Caco-2 (cell line): Measurements from ENCODE around the gene PIWIL1. TPM values are rescaled to one million over a fixed set of nuclear protein-coding genes. Genes with fewer than 3 reads are reported as not detected.

Source experiments
- BruUV-seq: library from RNA; stranded (reverse); fragments of 400-500 nt; replicated peaks from 2 replicates; lab custom pipeline; 2021; lab: Mats Ljungman, UMichigan
- CTCF ChIA-PET: fragments of 300-600 bp; sonication (Branson Sonifier 250); formaldehyde crosslinking; loops from one replicate; lab custom pipeline; 2022; ENCODE audit warnings: antibody characterized with exemption; lab: Charles Lee
- POLR2A ChIA-PET: fragments of 300-600 bp; sonication (Branson Sonifier 250); formaldehyde crosslinking; loops from one replicate; lab custom pipeline; 2022; ENCODE audit warnings: antibody characterized with exemption; lab: Charles Lee
- DNase-seq, 2 experiments: peaks; one replicate each; pipeline versions ENCODE4 v3.0.0 to v3.0.0-alpha.2; 2020 to 2022
- H3K27me3 ChIP-seq: replicated peaks from 2 replicates; pipeline ENCODE4 v1.6.0; 2011; ENCODE audit warnings: low read length; ENCODE audit not compliant: control insufficient read depth, insufficient read depth
- H3K36me3 ChIP-seq: 2 replicates; pipeline ENCODE4 v1.5.1; 2011; ENCODE audit warnings: low read length; ENCODE audit not compliant: control insufficient read depth, insufficient read depth
- H3K4me1 ChIP-seq: fragments of 250-450 bp; sonication (Bioruptor Pico); 2 replicates; pipeline ENCODE4 v1.5.1; 2020; ENCODE audit warnings: mild to moderate bottlenecking
- H3K4me3 ChIP-seq: 2 replicates; pipeline ENCODE4 v1.5.1; 2011; ENCODE audit warnings: low read depth, mild to moderate bottlenecking, control low read depth, low read length
- H3K9me3 ChIP-seq: fragments of 250-450 bp; sonication (Bioruptor Pico); 2 replicates; pipeline ENCODE4 v1.5.1; 2020; ENCODE audit warnings: mild to moderate bottlenecking, moderate library complexity
- H3K27ac Mint-ChIP-seq: one replicate; pipeline ENCODE4 v1.8.0; 2022; ENCODE audit warnings: mixed read lengths; ENCODE audit not compliant: unreplicated experiment
- H3K27me3 Mint-ChIP-seq: one replicate; pipeline ENCODE4 v1.8.0; 2022; ENCODE audit warnings: mixed read lengths; ENCODE audit not compliant: insufficient read depth, unreplicated experiment
- H3K36me3 Mint-ChIP-seq: one replicate; pipeline ENCODE4 v1.8.0; 2022; ENCODE audit warnings: mild to moderate bottlenecking, mixed read lengths; ENCODE audit not compliant: insufficient read depth, unreplicated experiment
- H3K4me1 Mint-ChIP-seq: one replicate; pipeline ENCODE4 v1.8.0; 2022; ENCODE audit warnings: low read depth, mixed read lengths; ENCODE audit not compliant: unreplicated experiment
- H3K4me3 Mint-ChIP-seq: one replicate; pipeline ENCODE4 v1.8.0; 2022; ENCODE audit warnings: mild to moderate bottlenecking, moderate library complexity, mixed read lengths; ENCODE audit not compliant: unreplicated experiment
- H3K9me3 Mint-ChIP-seq: one replicate; pipeline ENCODE4 v1.8.0; 2022; ENCODE audit warnings: mixed read lengths; ENCODE audit not compliant: unreplicated experiment
- intact Hi-C: fragments of 100-400 bp; cut with micrococcal nuclease; formaldehyde crosslinking; loops from one replicate; pipeline ENCODE4 v1.10.0; 2022; ENCODE audit not compliant: unreplicated experiment
- total RNA-seq: library from RNA; stranded (reverse); gene quantifications from 2 replicates; pipeline ENCODE4 v1.2.3, GENCODE V29; 2022
- TF ChIP-seq, protein P1 (sequence below), 2 experiments: fragments of 200-600 bp in 1 of 2; IDR thresholded peaks; 1 replicate in 1 of 2; 2 replicates in 1 of 2; pipeline versions ENCODE4 v1.5.1 to v1.8.0; 2011 to 2022; ENCODE audit warnings: antibody characterized with exemption in 1 of 2, control low read depth in 1 of 2, inconsistent platforms in 1 of 2, low read depth in 1 of 2, low read length in 1 of 2, mild to moderate bottlenecking in 1 of 2, moderate library complexity in 1 of 2; ENCODE audit not compliant: insufficient read depth in 1 of 2, severe bottlenecking in 1 of 2, unreplicated experiment in 1 of 2

PIWIL1 gene
- total RNA-seq, 1 experiment from 2014 or later, result 5.1 TPM

GRCh38 chr12:130342442-130342841 is 4.8 kb downstream of the PIWIL1 start:
- Histone ChIP-seq H3K4me3 (no peak overlapping the region), H3K9me3 (no peaks in the 10 kb centered on the region), H3K4me1 (peaks cover 14% of the 10 kb centered on the region), H3K36me3 (no peaks in the 10 kb centered on the region), H3K27me3 (no peaks in the 10 kb centered on the region)
- Mint-ChIP-seq H3K9me3 (peaks cover 12% of the 10 kb centered on the region), H3K27me3 (no peaks in the 10 kb centered on the region), H3K27ac (no peak overlapping the region), H3K4me1 (peaks cover 7% of the 10 kb centered on the region), H3K36me3 (peaks cover 4% of the 10 kb centered on the region), H3K4me3 (no peak overlapping the region)
- BruUV-seq, result no TSS peak
- DNase-seq, result no peak
- CTCF ChIA-PET, result no interaction called here
- TF ChIP-seq, protein P1, sequence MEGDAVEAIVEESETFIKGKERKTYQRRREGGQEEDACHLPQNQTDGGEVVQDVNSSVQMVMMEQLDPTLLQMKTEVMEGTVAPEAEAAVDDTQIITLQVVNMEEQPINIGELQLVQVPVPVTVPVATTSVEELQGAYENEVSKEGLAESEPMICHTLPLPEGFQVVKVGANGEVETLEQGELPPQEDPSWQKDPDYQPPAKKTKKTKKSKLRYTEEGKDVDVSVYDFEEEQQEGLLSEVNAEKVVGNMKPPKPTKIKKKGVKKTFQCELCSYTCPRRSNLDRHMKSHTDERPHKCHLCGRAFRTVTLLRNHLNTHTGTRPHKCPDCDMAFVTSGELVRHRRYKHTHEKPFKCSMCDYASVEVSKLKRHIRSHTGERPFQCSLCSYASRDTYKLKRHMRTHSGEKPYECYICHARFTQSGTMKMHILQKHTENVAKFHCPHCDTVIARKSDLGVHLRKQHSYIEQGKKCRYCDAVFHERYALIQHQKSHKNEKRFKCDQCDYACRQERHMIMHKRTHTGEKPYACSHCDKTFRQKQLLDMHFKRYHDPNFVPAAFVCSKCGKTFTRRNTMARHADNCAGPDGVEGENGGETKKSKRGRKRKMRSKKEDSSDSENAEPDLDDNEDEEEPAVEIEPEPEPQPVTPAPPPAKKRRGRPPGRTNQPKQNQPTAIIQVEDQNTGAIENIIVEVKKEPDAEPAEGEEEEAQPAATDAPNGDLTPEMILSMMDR (IDR thresholded peaks at IDR 0.05; ENCODE audit: insufficient read depth in 1 of 2, low read depth in 1 of 2, low read length in 1 of 2, severe bottlenecking in 1 of 2, unreplicated experiment in 1 of 2), result no peak
- POLR2A ChIA-PET, result no interaction called here
- intact Hi-C loops, result no loop called here

DNA sequence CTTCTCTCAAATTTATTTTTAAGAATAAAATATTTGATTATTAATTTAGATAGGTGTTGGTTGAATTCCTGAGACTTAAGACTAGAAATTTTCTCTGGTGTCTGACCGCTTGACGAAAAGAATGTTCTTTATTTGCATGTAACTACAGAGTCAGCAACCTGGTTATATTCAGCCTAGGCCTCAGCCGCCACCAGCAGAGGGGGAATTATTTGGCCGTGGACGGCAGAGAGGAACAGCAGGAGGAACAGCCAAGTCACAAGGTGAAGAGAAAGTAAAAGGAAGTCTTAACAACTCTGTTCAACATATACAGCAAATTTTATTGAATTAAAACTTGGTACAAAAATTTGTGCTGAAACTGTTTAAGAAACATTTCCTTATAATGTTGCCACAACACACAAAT is 5.2 kb downstream of the PIWIL1 start:
- intact Hi-C loops, result no loop called here
- Mint-ChIP-seq H3K27ac (no peak overlapping the region), H3K4me3 (no peak overlapping the region), H3K4me1 (peaks cover 7% of the 10 kb centered on the region), H3K27me3 (no peaks in the 10 kb centered on the region), H3K9me3 (peaks cover 12% of the 10 kb centered on the region), H3K36me3 (peaks cover 4% of the 10 kb centered on the region)
- peaks cover 14% of the 10 kb centered on the region for H3K4me1 ChIP-seq
- H3K36me3 ChIP-seq, result no peaks in the 10 kb centered on the region
- H3K9me3 ChIP-seq, result no peaks in the 10 kb centered on the region
- ChIA-PET POLR2A (no interaction called here), CTCF (no interaction called here)
- DNase-seq, result no peak
- no TSS peak for BruUV-seq
- TF ChIP-seq, protein P1 (IDR thresholded peaks at IDR 0.05; ENCODE audit: insufficient read depth in 1 of 2, low read depth in 1 of 2, low read length in 1 of 2, severe bottlenecking in 1 of 2, unreplicated experiment in 1 of 2), result no peak
- H3K4me3 ChIP-seq, result no peak overlapping the region
- no peaks in the 10 kb centered on the region for H3K27me3 ChIP-seq

GRCh38 chr12:130344529-130344928 is 6.8 kb downstream of the PIWIL1 start:
- H3K36me3 ChIP-seq, result no peaks in the 10 kb centered on the region
- H3K27ac Mint-ChIP-seq, result no peak overlapping the region
- H3K4me3 Mint-ChIP-seq, result no peak overlapping the region
- no peak overlapping the region for H3K4me3 ChIP-seq
- no peaks in the 10 kb centered on the region for H3K27me3 ChIP-seq
- POLR2A ChIA-PET, result no interaction called here
- no TSS peak for BruUV-seq
- no peaks in the 10 kb centered on the region for H3K9me3 ChIP-seq
- peaks cover 7% of the 10 kb centered on the region for H3K4me1 Mint-ChIP-seq
- DNase-seq, result no peak
- no peaks in the 10 kb centered on the region for H3K27me3 Mint-ChIP-seq
- CTCF ChIA-PET, result no interaction called here
- intact Hi-C loops, result no loop called here
- TF ChIP-seq, protein P1 (IDR thresholded peaks at IDR 0.05; ENCODE audit: insufficient read depth in 1 of 2, low read depth in 1 of 2, low read length in 1 of 2, severe bottlenecking in 1 of 2, unreplicated experiment in 1 of 2), result no peak
- H3K9me3 Mint-ChIP-seq, result peaks cover 12% of the 10 kb centered on the region
- peaks cover 14% of the 10 kb centered on the region for H3K4me1 ChIP-seq
- H3K36me3 Mint-ChIP-seq, result peaks cover 4% of the 10 kb centered on the region
